HepG2 (cell line): Measurements from ENCODE around the gene TSPAN7.

ENCODE experiments used
- GRHL1 ChIP-seq: sonication (generic); formaldehyde crosslinking; conservative IDR thresholded peaks from 2 replicates; pipeline ENCODE4 v1.8.0; 2022; ENCODE audit warnings: missing genetic modification reagents
- PLSCR1 ChIP-seq: sonication (generic); formaldehyde crosslinking; IDR thresholded peaks from 2 replicates; pipeline ENCODE4 v1.5.0; 2020; ENCODE audit warnings: missing genetic modification reagents, mild to moderate bottlenecking, borderline replicate concordance
- SIN3A ChIP-seq: IDR thresholded peaks from 2 replicates; pipeline ENCODE4 v1.6.1; 2011; ENCODE audit warnings: low read depth, mild to moderate bottlenecking, control low read depth, low read length, borderline replicate concordance
- SRF ChIP-seq: IDR thresholded peaks from 2 replicates; pipeline ENCODE4 v1.6.1; 2011; ENCODE audit warnings: mild to moderate bottlenecking, low read depth, low read length, moderate library complexity
- TOPORS ChIP-seq: sonication (generic); formaldehyde crosslinking; IDR thresholded peaks from 2 replicates; pipeline ENCODE4 v1.8.0; 2023; ENCODE audit warnings: mild to moderate bottlenecking, missing genetic modification reagents
- ZFX ChIP-seq: sonication (generic); formaldehyde crosslinking; IDR thresholded peaks from 2 replicates; pipeline ENCODE4 v1.4.0; 2020; ENCODE audit warnings: mild to moderate bottlenecking, low read depth, missing genetic modification reagents, moderate library complexity
- ZNF337 ChIP-seq: sonication (generic); formaldehyde crosslinking; IDR thresholded peaks from 2 replicates; pipeline ENCODE4 v1.5.1; 2020; ENCODE audit warnings: missing genetic modification reagents, low read depth, mild to moderate bottlenecking, borderline replicate concordance
- ZNF354B ChIP-seq: sonication (generic); formaldehyde crosslinking; IDR thresholded peaks from 2 replicates; pipeline ENCODE4 v1.8.0; 2022; ENCODE audit warnings: mild to moderate bottlenecking, missing genetic modification reagents
- ZNF570 ChIP-seq: sonication (generic); formaldehyde crosslinking; IDR thresholded peaks from 2 replicates; pipeline ENCODE4 v1.4.0; 2020; ENCODE audit warnings: mild to moderate bottlenecking, missing genetic modification reagents, borderline replicate concordance

GRCh38 chrX:38701073-38701472, 139.7 kb downstream of the TSPAN7 start:
- TF ChIP-seq ZNF570 (CRISPR knock-in tag) (no peak), ZFX (CRISPR knock-in tag) (no peak), PLSCR1 (no peak), TOPORS (CRISPR knock-in tag) (no peak), ZNF337 (CRISPR knock-in tag) (no peak), SRF (no peak), GRHL1 (CRISPR knock-in tag) (no peak), SIN3A (no peak), ZNF354B (CRISPR knock-in tag) (no peak)
